Heart left ventricle (tissue), 13 donors: ENCODE data around the gene SOHLH2.

ENCODE experiments used
- POLR2A ChIP-seq, 2 donors: fragments of 450-650 bp; IDR thresholded peaks; one replicate each; pipeline ENCODE4 v1.6.1; 2017; ENCODE audit warnings: antibody characterized with exemption in 2 of 2, mild to moderate bottlenecking in 2 of 2, moderate library complexity in 2 of 2
- TF ChIP-seq, protein P1 (sequence below), 12 donors: fragments of 200-600 bp; sonication (generic) in 4 of 12; IDR thresholded peaks; one replicate each; pipeline versions ENCODE4 v1.5.0 to v1.8.0; 2018 to 2022; ENCODE audit warnings: antibody characterized with exemption in 12 of 12, mild to moderate bottlenecking in 5 of 12
- donor health status: ischemic (EF 13 %, LVEDD 7.1; RV severe dilation, severe dysfunction).
- donor health status: DM: no; HTN: yes; CAD: no.
- donor health status: DM: no; HTN: no; CAD: no.
- donor health status: ischemic (EF 25% LVEDD 6.9; RV normal size, moderate dysfunction).
- donor health status: ischemic (EF 25% LVEDD 5.7; RV mildly dilated, moderate dysfunction).
- donor health status: ischemic (EF 35%, LVEDD 5.7; RV mildly dilated, moderate dysfunction).
- donor health status: nonischemic (EF 11% LVEDD 7.7; RV severe dilation, severe dysfunction).
- donor health status: DM: yes; HTN: yes; CAD: no.
- donor health status: PGD.
- donor health status: ischemic (EF 29% LVEDD 5.4; RV normal size, mild dysfunction).
- donor health status: nonischemic (EF 23%, LVEDD 6.1; RV moderate dilation, normal function).

DNA sequence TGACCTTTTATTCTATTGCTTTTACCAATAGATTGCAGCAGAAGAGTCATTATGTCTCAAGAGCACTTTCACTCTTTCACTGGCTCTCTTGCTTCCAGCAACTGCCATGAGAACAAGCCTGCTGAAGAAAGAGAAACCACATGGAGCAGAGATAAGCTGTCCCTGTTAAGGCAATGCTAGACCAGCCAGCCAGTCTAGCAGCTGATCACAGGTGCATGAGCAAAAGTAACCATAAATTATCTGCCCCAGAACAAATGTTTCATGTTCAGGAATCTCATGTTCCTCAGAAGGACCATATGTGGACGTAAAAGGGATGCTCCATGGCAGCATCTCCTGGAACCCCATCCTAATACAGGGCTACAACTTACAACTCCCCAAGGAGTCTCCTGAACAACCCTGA lies 62.8 kb downstream of the SOHLH2 start:
- TF ChIP-seq, protein P1, sequence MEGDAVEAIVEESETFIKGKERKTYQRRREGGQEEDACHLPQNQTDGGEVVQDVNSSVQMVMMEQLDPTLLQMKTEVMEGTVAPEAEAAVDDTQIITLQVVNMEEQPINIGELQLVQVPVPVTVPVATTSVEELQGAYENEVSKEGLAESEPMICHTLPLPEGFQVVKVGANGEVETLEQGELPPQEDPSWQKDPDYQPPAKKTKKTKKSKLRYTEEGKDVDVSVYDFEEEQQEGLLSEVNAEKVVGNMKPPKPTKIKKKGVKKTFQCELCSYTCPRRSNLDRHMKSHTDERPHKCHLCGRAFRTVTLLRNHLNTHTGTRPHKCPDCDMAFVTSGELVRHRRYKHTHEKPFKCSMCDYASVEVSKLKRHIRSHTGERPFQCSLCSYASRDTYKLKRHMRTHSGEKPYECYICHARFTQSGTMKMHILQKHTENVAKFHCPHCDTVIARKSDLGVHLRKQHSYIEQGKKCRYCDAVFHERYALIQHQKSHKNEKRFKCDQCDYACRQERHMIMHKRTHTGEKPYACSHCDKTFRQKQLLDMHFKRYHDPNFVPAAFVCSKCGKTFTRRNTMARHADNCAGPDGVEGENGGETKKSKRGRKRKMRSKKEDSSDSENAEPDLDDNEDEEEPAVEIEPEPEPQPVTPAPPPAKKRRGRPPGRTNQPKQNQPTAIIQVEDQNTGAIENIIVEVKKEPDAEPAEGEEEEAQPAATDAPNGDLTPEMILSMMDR (IDR thresholded peaks at IDR 0.05): no peak
- no peak for TF ChIP-seq POLR2A (IDR thresholded peaks at IDR 0.05)
